ENCODE results near the gene IFIT5. TPM values are rescaled to one million over a fixed set of nuclear protein-coding genes. Genes with fewer than 3 reads are reported as not detected.
A peak's percentile ranks its signal among the peaks of the same experiment; 100 is the strongest.
"Not testable (repeated sequence)": the region's sequence is repeated elsewhere in the genome, so short reads cannot be mapped to it uniquely, and the experiment has no call there.

The IFIT5 gene
- total and polyA plus RNA-seq, 2 experiments from 2014 or later, result 20.7 to 25.9 TPM

GRCh38 chr10:89409282-89409681, 5.1 kb upstream of the IFIT5 start:
- not testable (repeated sequence) for H3F3A ChIP-seq (ENCODE audit: insufficient read depth); H3K27ac ChIP-seq; H4K20me1 ChIP-seq (ENCODE audit: insufficient read depth); H3K27me3 ChIP-seq (replicated peaks; ENCODE audit: insufficient read depth); H3K4me1 ChIP-seq (ENCODE audit: insufficient read depth); H3K79me2 ChIP-seq (ENCODE audit: insufficient read depth); H3K36me3 ChIP-seq (ENCODE audit: low read depth); H2AFZ ChIP-seq; H3K9me2 ChIP-seq (ENCODE audit: insufficient read depth); H3K4me2 ChIP-seq (ENCODE audit: unreplicated experiment); H3K9me3 ChIP-seq (ENCODE audit: low read depth); DNase-seq; H3K4me3 ChIP-seq; H3K9ac ChIP-seq
- 86 to 87% methylated on average over 5 of the region's 5 CpGs for WGBS, 2 experiments (ENCODE audit: low coverage in 1 of 2, low lambda C conversion rate in 2 of 2, missing lambda C conversion rate in 2 of 2)
- in situ Hi-C loops (cut with MboI), result loop anchor here (25.0 kb wide), 1 partner anchor 303 kb away; the partner anchor contains the start of gene KIF20B

GRCh38 chr10:89410551-89410950, 3.8 kb upstream of the IFIT5 start:
- not testable (repeated sequence) for DNase-seq; H3K27me3 ChIP-seq (replicated peaks; ENCODE audit: insufficient read depth); H2AFZ ChIP-seq; H3K36me3 ChIP-seq (ENCODE audit: low read depth); H4K20me1 ChIP-seq (ENCODE audit: insufficient read depth); H3K9ac ChIP-seq; H3K27ac ChIP-seq; H3K9me3 ChIP-seq (ENCODE audit: low read depth); H3K4me1 ChIP-seq (ENCODE audit: insufficient read depth); H3K4me2 ChIP-seq (ENCODE audit: unreplicated experiment); H3F3A ChIP-seq (ENCODE audit: insufficient read depth); H3K4me3 ChIP-seq; H3K9me2 ChIP-seq (ENCODE audit: insufficient read depth)
- 88 to 94% methylated on average over 5 of the region's 5 CpGs for WGBS, 2 experiments (ENCODE audit: low coverage in 1 of 2, low lambda C conversion rate in 2 of 2, missing lambda C conversion rate in 2 of 2)
- in situ Hi-C loops (cut with MboI), result loop anchor here (25.0 kb wide), 1 partner anchor 302 kb away; the partner anchor contains the start of gene KIF20B
- H3K79me2 ChIP-seq (ENCODE audit: insufficient read depth), result peaks cover 10% of the 10 kb centered on the region

- WGBS, 2 experiments (ENCODE audit: low coverage in 1 of 2, low lambda C conversion rate in 2 of 2, missing lambda C conversion rate in 2 of 2), result 71 to 72% methylated on average over 2 of the region's 2 CpGs
- H3K9ac ChIP-seq; DNase-seq; H3K27ac ChIP-seq; H3K27me3 ChIP-seq (replicated peaks; ENCODE audit: insufficient read depth); H3K4me2 ChIP-seq (ENCODE audit: unreplicated experiment); H3K4me3 ChIP-seq; H3K36me3 ChIP-seq (ENCODE audit: low read depth); H4K20me1 ChIP-seq (ENCODE audit: insufficient read depth); H2AFZ ChIP-seq; H3F3A ChIP-seq (ENCODE audit: insufficient read depth); H3K4me1 ChIP-seq (ENCODE audit: insufficient read depth); H3K9me2 ChIP-seq (ENCODE audit: insufficient read depth); H3K9me3 ChIP-seq (ENCODE audit: low read depth): not testable (repeated sequence)
- H3K79me2 ChIP-seq (ENCODE audit: insufficient read depth), result peaks cover 16% of the 10 kb centered on the region
- in situ Hi-C loops (cut with MboI), result loop anchor here (25.0 kb wide), 1 partner anchor 301 kb away; the partner anchor contains the start of gene KIF20B
Observed at GRCh38 chr10:89411135-89411534, 3.2 kb upstream of the IFIT5 start.

- H3F3A ChIP-seq (ENCODE audit: insufficient read depth); DNase-seq; H3K9ac ChIP-seq; H3K27me3 ChIP-seq (replicated peaks; ENCODE audit: insufficient read depth); H3K27ac ChIP-seq; H2AFZ ChIP-seq; H3K36me3 ChIP-seq (ENCODE audit: low read depth); H3K4me2 ChIP-seq (ENCODE audit: unreplicated experiment); H3K9me2 ChIP-seq (ENCODE audit: insufficient read depth); H3K9me3 ChIP-seq (ENCODE audit: low read depth); H4K20me1 ChIP-seq (ENCODE audit: insufficient read depth); H3K4me1 ChIP-seq (ENCODE audit: insufficient read depth); H3K4me3 ChIP-seq: not testable (repeated sequence)
- in situ Hi-C loops (cut with MboI), result loop anchor here (25.0 kb wide), 1 partner anchor 300 kb away; the partner anchor contains the start of gene KIF20B
- H3K79me2 ChIP-seq (ENCODE audit: insufficient read depth), result peaks cover 26% of the 10 kb centered on the region
- WGBS, 2 experiments (ENCODE audit: low coverage in 1 of 2, low lambda C conversion rate in 2 of 2, missing lambda C conversion rate in 2 of 2), result 86% methylated on average over 10 of the region's 10 CpGs
Observed at GRCh38 chr10:89412276-89412675, 2.1 kb upstream of the IFIT5 start.

DNA sequence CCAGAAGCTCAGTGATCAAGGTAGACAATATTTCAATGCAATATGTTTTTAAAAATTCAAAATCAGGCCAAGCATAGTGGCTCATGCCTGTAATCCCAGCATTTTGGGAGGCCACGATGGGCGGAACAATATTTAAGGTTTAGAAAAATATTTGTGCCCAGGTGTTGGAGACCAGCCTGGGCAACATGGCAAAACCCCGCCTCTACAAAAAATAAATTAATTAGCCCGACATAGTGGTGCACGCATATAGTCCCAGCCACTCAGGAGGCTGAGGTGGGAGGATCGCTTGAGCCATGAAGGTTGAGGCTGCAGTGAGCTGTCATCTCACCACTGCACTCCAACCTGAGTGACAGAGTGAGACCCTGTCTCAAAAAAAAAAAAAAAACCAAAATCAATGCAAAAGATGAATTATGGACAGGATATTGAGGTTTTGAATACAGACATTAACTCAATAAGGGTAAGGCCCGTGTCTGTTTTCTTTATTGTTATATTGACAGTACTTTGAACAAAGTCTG, 913 bp upstream of the IFIT5 start:
- H3K79me2 ChIP-seq (ENCODE audit: insufficient read depth), result peaks cover 38% of the 10 kb centered on the region
- H3K4me2 ChIP-seq (ENCODE audit: unreplicated experiment), result peak overlapping the region; percentile 89
- no peak for TF ChIP-seq EZH2 (IDR thresholded peaks at IDR 0.05; ENCODE audit: insufficient read depth, poor library complexity, severe bottlenecking)
- TF ChIP-seq EZH2phosphoT487 (IDR thresholded peaks at IDR 0.05; ENCODE audit: insufficient read depth, low read depth), result no peak
- H3K9ac ChIP-seq, result peak overlapping the region; percentile 93; the same call in 1 of the 2 replicates
- no peaks in the 10 kb centered on the region for H3K27me3 ChIP-seq (replicated peaks; ENCODE audit: insufficient read depth)
- in situ Hi-C loops (cut with MboI), result loop anchor here (25.0 kb wide), 1 partner anchor 299 kb away; the partner anchor contains the start of gene KIF20B
- no peak for DNase-seq
- peak overlapping the region; percentile 94 for H2AFZ ChIP-seq
- peaks cover 3% of the 10 kb centered on the region; the same call in 1 of the 2 replicates for H3K4me1 ChIP-seq (ENCODE audit: insufficient read depth)
- H3K4me3 ChIP-seq, result peak overlapping the region; percentile 86
- H3F3A ChIP-seq (ENCODE audit: insufficient read depth), result peaks cover 7% of the 10 kb centered on the region
- no peak overlapping the region for H3K27ac ChIP-seq
- no peaks in the 10 kb centered on the region for H3K9me3 ChIP-seq (ENCODE audit: low read depth)
- H3K9me2 ChIP-seq (ENCODE audit: insufficient read depth), result no peaks in the 10 kb centered on the region
- 0 out of 2 replicates have a peak, but pooled peaks cover 11% of the 10 kb centered on the region for H3K36me3 ChIP-seq (ENCODE audit: low read depth)
- no peaks in the 10 kb centered on the region for H4K20me1 ChIP-seq (ENCODE audit: insufficient read depth)
- WGBS, 2 experiments (ENCODE audit: low coverage in 1 of 2, low lambda C conversion rate in 2 of 2, missing lambda C conversion rate in 2 of 2), result 77 to 82% methylated on average over 7 of the region's 7 CpGs

Data from GM23248 (cell line).